ENCODE measurements around the gene GPD2.
A peak's percentile ranks its signal among the peaks of the same experiment; 100 is the strongest.

Gene GPD2

GRCh38 chr2:156435396-156435717 lies 822 bp upstream of the GPD2 start:
- no peak for DNase-seq (ENCODE audit: low spot score)

GRCh38 chr2:156436497-156437085 lies 412 bp downstream of the GPD2 start:
- no peak for DNase-seq (ENCODE audit: low spot score)

- DNase-seq (ENCODE audit: low spot score), result no peak
Measured at GRCh38 chr2:156437272-156437930, 1.2 kb downstream of the GPD2 start.

GRCh38 chr2:156437931-156438410 lies 1.8 kb downstream of the GPD2 start:
- no peak for DNase-seq (ENCODE audit: low spot score)

- DNase-seq (ENCODE audit: low spot score), result no peak
Measured at GRCh38 chr2:156443089-156443488, 6.9 kb downstream of the GPD2 start.

- DNase-seq (ENCODE audit: low spot score), result no peak
Measured at GRCh38 chr2:156445296-156446220, 9.4 kb downstream of the GPD2 start.

GRCh38 chr2:156447761-156448160 lies 11.6 kb downstream of the GPD2 start:
- no peak for DNase-seq (ENCODE audit: low spot score)

GRCh38 chr2:156448766-156449165 lies 12.6 kb downstream of the GPD2 start:
- no peak for DNase-seq (ENCODE audit: low spot score)

- no peak for DNase-seq (ENCODE audit: low spot score)
Measured at GRCh38 chr2:156452971-156453370, 16.8 kb downstream of the GPD2 start.

GRCh38 chr2:156455361-156455975 lies 19.3 kb downstream of the GPD2 start:
- no peak for DNase-seq (ENCODE audit: low spot score)

GRCh38 chr2:156456616-156457015 lies 20.4 kb downstream of the GPD2 start:
- no peak for DNase-seq (ENCODE audit: low spot score)

- DNase-seq (ENCODE audit: low spot score), result no peak
Measured at GRCh38 chr2:156457523-156458517, 21.6 kb downstream of the GPD2 start.

- DNase-seq (ENCODE audit: low spot score), result no peak
Measured at GRCh38 chr2:156459720-156460119, 23.5 kb downstream of the GPD2 start.

GRCh38 chr2:156464106-156464505 lies 27.9 kb downstream of the GPD2 start:
- no peak for DNase-seq (ENCODE audit: low spot score)

- DNase-seq (ENCODE audit: low spot score), result no peak
Measured at GRCh38 chr2:156465573-156465972, 29.4 kb downstream of the GPD2 start.

GRCh38 chr2:156466739-156467405 lies 30.7 kb downstream of the GPD2 start:
- no peak for DNase-seq (ENCODE audit: low spot score)

GRCh38 chr2:156470975-156471583 lies 34.9 kb downstream of the GPD2 start:
- peak; percentile 12 for DNase-seq (ENCODE audit: low spot score)

- peak; percentile 70 for DNase-seq (ENCODE audit: low spot score)
Measured at GRCh38 chr2:156471762-156472161, 35.6 kb downstream of the GPD2 start.

- no peak for DNase-seq (ENCODE audit: low spot score)
Measured at GRCh38 chr2:156472686-156473085, 36.5 kb downstream of the GPD2 start.

- no peak for DNase-seq (ENCODE audit: low spot score)
Measured at GRCh38 chr2:156473445-156473844, 37.3 kb downstream of the GPD2 start.

All from SK-N-DZ (cell line).